ENCODE results near the gene PABPC4L.
A peak's percentile ranks its signal among the peaks of the same experiment; 100 is the strongest.
"Not testable (repeated sequence)": the region's sequence is repeated elsewhere in the genome, so short reads cannot be mapped to it uniquely, and the experiment has no call there.

Gene PABPC4L

DNA sequence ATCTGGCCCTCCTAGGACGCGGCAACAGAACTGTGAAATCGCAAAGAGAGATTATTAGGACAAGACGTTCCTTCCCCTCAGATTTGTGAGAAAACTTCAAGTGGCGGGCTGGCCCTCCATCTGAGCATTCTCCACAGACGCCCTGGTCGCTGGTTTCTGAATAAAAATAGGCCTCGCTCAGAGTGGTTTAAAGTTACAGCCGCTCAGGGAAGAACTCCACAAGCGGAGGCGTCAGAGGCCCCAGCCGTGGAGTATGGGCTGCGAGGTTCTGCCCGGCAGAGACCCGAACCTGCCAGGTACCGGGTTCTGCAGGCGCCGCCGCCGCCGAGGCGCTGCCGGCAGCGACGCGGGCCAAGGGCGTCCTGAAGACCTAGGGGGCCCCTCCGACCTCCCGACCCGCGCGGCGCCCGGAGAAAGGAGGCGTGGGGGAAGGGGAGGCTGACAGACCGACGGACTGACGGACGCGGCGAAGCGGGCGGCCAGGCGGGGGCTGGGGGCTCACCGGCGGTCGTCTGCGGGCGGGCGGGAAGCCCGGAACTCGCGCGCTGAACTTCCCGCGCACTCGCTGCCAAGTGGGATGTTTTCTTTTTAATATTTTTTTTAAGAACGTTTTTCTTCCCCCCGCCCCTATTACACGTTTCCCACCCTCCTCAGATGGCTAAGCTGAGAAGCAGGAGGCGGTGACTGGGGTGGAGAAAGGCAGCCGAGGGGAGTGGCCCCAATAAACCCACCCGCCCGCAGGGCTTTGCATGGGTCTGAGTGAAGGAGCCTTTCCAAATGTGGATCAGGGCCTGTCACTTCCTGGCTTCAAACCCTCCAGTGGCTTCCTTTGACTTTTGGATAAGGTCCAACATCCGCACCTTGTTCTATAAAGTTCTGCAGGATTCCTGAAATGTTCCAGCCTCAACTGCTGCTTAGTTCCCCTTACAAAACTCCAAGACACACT, at the start of gene PABPC4L:
Gene PABPC4L (minus strand): TSS at position 574 of the 946 bp plus-strand sequence. CDS start 770 bp downstream, outside the sequence.
- peak; percentile 7 for DNase-seq (ENCODE audit: low read depth)

DNA sequence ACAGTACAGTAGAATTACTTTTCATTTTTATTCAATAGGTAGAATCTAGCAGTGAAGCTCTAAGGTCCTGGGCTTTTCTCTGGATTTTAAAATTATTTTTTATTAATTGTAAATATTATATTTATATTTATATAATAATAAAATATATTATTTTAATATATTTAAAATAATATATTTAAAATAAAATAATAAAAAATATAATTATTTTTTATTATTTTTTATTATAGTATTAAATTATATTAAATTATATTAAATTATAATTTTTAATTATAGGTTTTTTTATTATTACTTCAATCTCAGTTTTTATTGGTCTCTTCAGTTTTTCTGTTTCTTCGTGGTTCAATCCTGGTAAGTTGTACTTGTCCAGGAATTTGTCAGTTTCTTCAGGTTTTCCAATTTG, 49.7 kb upstream of the PABPC4L start:
- DNase-seq (ENCODE audit: low read depth): no peak

DNA sequence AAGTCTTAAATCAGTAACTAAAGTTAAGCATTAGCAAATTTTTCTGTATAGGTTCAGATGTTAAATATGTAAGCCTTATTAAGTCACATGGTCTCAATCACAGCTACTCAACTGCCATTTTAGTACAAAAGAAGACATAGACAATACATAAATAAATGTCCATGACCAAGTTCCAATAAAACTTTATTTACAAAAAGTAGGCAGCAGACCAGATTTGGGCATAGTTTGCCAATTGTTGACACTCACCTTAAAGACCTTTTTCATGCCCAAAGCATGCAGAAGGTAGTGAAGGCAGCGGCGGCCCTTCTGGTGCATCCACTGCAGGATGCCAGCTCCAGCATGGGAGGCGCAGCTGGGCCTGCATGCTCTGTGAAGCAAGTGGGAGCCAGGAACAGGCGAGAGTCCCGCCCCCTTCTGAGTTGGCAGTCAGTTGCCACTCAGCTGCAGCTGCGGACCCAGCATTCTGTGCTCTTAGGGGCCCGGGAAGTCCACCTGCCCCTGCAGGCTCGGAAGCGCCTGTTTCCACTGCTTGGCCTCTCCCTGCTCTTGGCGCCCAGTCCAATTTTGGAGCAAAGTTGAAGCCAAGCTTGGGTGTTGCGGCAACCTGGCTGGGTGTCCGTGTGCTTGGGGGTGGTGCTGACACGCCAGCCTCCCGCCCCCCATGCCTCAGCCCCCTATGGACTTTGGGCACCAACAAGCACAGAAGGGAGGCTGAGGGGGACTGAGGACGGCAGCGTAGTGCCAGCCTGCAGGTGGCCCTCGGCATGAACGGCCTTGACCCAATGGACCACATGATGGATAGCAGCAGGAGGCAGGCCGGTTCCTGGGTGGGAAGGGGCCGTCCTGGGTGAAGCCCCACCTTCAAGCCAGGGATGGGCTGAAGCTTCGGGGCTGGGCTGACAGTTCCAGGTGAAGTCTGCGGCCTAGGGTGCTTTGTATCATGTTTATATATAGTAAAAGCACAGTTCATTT, 42.4 kb upstream of the PABPC4L start:
- DNase-seq (ENCODE audit: low read depth): no peak

DNA sequence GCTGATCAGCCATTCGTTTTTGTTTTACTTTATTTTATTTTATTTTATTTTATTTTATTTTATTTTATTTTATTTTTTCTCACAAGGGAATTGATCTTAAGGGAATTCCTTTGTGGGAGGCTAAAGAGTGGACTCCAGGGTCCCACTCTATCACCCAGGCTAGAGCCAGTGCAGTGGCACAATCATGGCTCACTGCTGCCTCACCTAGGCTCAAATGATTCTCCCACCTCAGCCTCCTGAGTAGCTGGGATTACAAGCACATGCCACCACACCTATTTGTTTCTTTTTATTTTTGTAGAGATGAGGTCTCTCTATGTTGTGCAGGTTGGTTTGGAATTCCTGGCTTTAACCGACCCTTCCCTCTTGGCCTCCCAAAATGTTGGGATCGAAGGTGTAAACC, 17.5 kb upstream of the PABPC4L start:
- DNase-seq (ENCODE audit: low read depth): no peak

DNA sequence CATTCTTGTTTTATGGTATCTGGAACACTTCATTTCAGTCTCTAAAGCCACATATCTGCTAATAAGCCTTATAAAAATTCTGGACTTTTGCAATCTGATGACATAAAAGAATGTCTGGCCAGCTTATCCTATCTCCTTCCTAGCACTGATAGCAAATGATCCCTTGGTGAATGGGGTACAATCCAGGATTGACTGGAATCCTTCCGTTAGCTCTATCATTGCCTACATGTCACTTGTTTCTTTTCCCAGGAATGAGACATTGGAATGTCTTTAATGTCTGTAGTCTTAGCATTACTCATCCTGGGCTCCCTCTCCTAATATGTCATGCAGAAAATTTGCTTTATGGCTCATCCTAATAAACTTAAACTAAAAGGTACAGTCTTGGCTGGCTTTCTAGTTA, 14.8 kb upstream of the PABPC4L start:
- no peak for DNase-seq (ENCODE audit: low read depth)

DNA sequence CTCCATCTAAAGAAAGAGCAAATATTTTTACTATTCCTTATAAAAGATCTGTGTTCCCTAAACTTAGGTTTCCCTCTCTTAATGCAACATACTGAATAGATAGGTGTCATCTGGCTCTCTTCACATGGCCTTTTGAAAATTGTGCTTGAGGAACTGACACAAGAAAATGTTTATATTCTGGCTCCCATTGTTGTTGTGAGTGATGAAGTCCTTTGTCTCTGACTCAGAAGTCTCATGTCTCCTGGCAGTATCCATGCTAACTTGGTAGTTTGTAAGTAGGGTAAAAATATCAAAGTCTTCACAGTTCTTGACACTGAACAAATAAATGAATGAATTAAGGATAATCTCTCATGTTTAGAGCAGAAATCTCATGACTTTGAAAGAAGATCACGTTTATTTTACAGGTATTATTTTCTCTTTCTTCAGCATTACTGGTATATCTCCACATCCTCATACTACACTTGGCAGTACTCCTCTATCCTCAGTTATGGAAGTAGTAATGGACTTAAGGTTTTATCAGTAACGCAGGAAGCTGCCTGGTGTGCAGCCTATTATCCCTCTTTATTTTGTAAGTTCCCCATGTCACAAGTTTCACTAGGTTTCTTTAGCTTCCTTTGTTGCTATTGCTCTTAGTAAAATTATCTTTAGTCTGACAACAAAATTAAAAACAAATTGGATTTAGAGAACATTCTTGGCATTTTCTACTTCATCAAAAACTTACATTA, 14.2 kb upstream of the PABPC4L start:
- DNase-seq (ENCODE audit: low read depth): no peak

DNA sequence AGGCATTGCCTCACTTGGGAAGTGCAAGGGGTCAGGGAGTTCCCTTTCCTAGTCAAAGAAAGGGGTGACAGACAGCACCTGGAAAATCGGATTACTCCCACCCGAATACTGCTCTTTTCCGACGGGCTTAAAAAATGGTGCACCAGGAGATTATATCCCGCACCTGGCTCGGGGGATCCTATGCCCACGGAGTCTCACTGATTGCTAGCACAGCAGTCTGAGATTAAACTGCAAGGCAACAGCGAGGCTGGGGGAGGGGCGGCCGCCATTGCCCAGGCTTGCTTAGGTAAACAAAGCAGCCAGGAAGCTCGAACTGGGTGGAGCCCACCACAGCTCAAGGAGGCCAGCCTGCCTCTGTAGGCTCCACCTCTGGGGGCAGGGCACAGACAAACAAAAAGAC, 6.4 kb upstream of the PABPC4L start:
- DNase-seq (ENCODE audit: low read depth): not testable (repeated sequence)

DNA sequence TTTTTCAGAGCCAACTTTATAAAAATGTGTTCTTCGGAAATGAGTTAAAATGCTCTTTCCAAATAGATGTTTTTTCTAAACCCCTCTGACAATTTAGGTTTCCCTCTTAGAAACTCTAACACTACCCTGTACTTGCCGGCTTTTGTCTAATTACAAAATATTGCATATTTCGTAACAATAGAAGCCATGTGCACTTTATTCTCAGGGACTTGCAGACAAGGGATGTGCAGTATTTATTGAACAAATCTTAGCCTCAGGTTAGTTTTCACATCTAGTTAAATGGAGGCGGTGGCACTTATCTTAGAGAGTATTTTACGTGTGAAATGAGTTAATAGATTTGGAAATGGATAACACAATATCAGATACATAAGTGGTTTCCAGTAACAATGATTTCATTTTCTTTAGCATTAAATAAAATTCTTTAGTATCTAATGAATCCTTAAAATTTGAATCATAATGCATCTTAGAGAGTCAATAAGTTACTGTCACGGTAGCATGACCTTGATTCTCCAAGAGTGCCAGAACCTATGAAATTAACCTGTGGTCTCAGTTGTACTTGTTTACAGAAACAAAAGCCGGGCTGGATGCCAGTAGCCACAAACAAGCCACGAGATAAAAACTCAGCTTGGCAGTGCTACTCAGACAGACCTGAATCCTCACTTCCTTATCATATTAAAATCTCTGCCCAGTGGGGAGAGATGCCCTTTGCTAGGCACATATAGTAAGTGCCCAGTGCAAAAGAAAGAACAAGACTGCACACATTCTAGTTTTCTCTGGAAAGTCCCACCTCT, 772 bp upstream of the PABPC4L start:
- DNase-seq (ENCODE audit: low read depth): no peak

DNA sequence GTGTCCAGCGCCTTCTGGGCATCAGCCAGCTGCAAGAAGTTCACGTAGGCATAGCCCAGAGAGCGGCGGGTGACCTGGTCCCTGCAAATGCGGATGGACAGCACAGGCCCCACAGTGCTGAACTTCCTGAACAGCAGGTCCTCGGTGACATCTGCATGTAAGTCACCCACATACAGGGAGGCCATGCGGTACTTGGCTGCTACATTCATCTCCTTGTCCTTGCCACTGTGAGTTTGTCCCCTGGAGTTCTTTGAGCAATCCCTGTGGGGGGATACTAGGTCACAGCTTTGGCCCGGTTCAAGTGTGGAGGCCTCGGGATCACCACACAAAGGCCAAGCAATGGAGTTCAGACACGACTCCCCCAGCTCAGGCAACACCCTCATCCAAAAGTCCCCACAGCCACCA, 776 bp downstream of the PABPC4L start:
- DNase-seq (ENCODE audit: low read depth): no peak

DNA sequence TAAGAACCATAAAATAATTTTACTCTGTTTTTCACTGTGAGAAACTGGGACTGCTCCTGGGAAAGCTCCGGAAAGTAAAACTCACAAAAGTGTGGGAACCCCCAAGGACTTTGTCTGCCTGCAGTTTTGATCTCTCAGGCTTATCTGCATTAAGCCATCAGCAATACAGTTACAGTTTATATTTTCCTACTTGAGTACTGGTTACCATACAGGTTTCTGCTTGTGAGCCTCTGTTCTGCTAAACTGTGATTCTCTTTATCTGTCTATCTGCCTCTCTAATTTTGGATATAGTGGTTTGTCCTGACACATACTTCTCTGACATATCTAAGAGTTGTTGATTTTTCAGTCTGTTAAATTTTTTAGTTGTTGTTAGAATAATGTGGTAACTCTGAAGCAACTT, 11.6 kb downstream of the PABPC4L start:
- DNase-seq (ENCODE audit: low read depth): no peak

DNA sequence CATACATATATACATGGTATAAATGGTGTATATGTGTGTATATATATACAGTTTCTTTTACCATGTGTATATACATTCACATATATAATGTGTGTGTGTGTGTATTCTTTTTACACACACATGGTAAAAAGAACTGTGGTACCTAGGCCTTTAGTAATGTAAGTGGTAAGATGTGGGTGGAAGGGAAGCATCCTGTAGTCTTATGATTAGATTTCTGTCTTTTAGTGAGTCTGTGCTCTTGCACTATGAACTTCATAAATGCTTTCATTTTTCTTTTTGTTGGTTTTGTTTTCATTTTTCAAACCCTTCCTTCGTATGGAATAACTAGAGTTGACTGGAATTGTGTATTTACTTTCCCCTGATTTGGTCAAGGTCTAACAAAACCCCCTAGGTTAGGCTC, 12.1 kb downstream of the PABPC4L start:
- no peak for DNase-seq (ENCODE audit: low read depth)

DNA sequence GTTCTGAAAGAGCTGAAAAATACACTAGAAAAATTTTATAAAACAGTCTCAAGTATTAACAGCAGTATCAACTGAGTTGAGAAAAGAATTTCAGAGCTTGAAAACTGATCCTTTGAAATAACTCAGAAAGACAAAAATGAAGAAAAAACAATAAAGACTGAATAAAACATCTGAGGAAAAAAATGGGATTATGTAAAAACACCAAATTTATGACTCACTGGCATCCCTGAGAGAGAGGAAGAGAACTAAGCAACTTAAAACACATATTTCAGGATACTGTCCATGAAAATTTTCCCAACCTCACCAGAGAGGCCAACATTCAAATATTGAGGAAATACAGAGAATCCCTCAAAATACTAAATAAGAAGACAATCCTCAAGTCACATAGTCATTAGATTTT, 22.9 kb downstream of the PABPC4L start:
- DNase-seq (ENCODE audit: low read depth): no peak

DNA sequence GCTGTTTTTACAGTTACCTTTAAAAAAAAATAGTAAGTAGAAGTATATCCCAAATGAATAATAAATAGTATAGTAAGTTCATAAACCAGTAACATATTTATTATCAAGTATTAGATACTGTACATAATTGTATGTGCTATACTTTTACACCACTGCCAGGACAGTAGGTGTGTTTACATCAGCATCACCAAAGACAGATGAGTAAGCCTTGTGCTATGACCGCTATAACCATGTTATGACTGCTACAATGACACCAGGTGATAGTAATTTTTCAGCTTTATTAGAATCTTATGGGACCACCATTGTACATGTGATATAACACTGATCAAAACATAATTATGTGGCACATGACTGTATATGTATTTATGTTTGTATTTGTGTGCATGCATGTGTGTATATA, 27.3 kb downstream of the PABPC4L start:
- DNase-seq (ENCODE audit: low read depth): no peak

DNA sequence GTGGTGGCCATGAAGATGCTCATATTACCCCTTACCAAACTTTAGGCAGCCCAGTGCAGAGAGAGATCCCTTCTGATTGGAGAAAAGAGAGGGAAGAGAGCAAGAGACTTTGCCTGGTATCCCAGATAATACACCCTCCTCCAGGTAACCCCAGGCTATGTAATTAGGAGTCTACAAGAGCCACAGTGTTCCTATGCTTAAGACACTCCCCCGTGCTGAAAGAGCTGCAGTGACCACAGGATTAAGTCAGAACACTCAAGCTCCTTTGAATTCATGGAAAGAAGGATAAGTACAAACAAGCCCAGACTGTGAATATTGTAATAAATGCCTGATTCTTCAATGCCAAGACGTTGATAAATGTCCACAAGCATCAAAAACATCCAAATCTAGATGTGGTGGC, 41.4 kb downstream of the PABPC4L start:
- no peak for DNase-seq (ENCODE audit: low read depth)

DNA sequence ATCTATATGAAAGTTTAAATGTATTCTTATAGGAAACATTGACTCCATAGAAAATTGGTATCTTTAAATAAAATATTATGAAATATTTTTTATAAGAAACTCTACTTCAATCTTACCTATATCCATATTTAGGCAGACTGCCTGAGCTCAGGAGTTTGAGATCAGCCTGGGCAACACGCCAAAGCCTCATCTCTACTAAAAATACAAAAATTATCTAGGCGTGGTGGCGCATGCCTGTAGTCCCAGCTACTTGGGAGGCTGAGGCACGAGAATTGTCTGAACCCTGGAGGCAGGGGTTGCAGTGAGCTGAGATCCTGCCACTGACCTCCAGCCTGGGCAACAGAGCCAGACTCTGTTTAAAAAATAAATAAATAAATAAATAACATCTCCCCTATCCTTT, 47.5 kb downstream of the PABPC4L start:
- DNase-seq (ENCODE audit: low read depth): no peak

DNA sequence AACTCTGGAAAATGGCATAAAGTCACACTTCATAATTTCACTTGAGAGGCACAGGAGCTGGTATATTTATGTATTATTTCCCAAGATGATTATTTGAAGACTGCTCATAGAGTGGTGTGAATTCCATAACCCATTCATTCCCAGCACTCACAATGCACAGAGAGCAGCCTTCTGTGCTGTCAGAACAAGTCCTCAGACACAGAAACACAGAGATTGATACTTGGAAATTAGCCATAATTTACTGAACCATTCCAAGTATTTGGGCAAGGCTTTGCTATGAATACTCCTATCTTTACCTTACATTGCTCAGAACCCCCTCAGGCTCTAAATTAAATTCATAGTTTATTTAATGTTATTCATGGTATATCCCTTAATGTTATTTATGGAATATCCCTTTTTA, 53.6 kb downstream of the PABPC4L start:
- DNase-seq (ENCODE audit: low read depth): no peak

All from CMK (cell line).